ENCODE measurements around the gene DHX38. TPM values are rescaled to one million over a fixed set of nuclear protein-coding genes. Genes with fewer than 3 reads are reported as not detected.

Gene DHX38
- polyA plus RNA-seq, 1 of the 3 experiments (the other 2 are of a cell fraction), result 75.0 TPM

GRCh38 chr16:72131036-72131435, 37.4 kb downstream of the DHX38 start:
- Histone ChIP-seq H3K27me3 (ENCODE audit: insufficient read depth) (no peaks in the 10 kb centered on the region), H3K36me3 (replicated peaks in 1 of 2; ENCODE audit: control insufficient read depth in 1 of 2, insufficient read depth in 2 of 2, low read length in 1 of 2) (no peaks in the 10 kb centered on the region), H3K4me1 (ENCODE audit: control insufficient read depth in 1 of 2, insufficient read depth in 2 of 2, low read depth in 1 of 2, low read length in 1 of 2) (peaks cover 0 to 5% of the 10 kb centered on the region in 2 experiments; a peak in 1 of 4 replicates), H3K9me2 (no peaks in the 10 kb centered on the region), H4K20me1 (ENCODE audit: insufficient read depth) (no peaks in the 10 kb centered on the region), H3K9me3 (no peaks in the 10 kb centered on the region), H2AFZ (ENCODE audit: low read depth) (no peak overlapping the region), H3K9ac (no peak overlapping the region), H3K4me3 (ENCODE audit: low read depth in 2 of 2, low read length in 1 of 2) (no peak overlapping the region), H3K27ac (ENCODE audit: low read depth in 2 of 2, low read length in 1 of 2) (no peak overlapping the region), H3K79me2 (ENCODE audit: insufficient read depth) (no peaks in the 10 kb centered on the region), H3F3A (replicated peaks; ENCODE audit: insufficient read depth) (no peaks in the 10 kb centered on the region), H3K4me2 (no peak overlapping the region)
- no peak for TF ChIP-seq RXRA (IDR thresholded peaks at IDR 0.05; ENCODE audit: borderline replicate concordance, low read depth)
- no peak for TF ChIP-seq TCF12 (IDR thresholded peaks at IDR 0.05)
- TF ChIP-seq EP300 (IDR thresholded peaks at IDR 0.05; ENCODE audit: borderline replicate concordance in 1 of 2, low read depth in 1 of 2, low read length in 1 of 2), result no peak
- TF ChIP-seq TEAD4 (IDR thresholded peaks at IDR 0.05; ENCODE audit: borderline replicate concordance, insufficient read depth), result no peak
- no peak for TF ChIP-seq EZH2phosphoT487 (IDR thresholded peaks at IDR 0.05; ENCODE audit: borderline replicate concordance, low read depth)
- CTCF ChIA-PET, result no interaction called here
- POLR2A ChIA-PET, result no interaction called here
- 70% methylated on average over 6 of the region's 6 CpGs for WGBS (ENCODE audit: low lambda C conversion rate)
- no peak for DNase-seq

GRCh38 chr16:72132726-72133125, 39.1 kb downstream of the DHX38 start:
- Histone ChIP-seq H3K27me3 (ENCODE audit: insufficient read depth) (no peaks in the 10 kb centered on the region), H3K9me2 (no peaks in the 10 kb centered on the region), H3K9me3 (no peaks in the 10 kb centered on the region), H3K4me2 (no peak overlapping the region), H3K36me3 (replicated peaks in 1 of 2; ENCODE audit: control insufficient read depth in 1 of 2, insufficient read depth in 2 of 2, low read length in 1 of 2) (no peaks in the 10 kb centered on the region), H2AFZ (ENCODE audit: low read depth) (no peak overlapping the region), H3F3A (replicated peaks; ENCODE audit: insufficient read depth) (no peaks in the 10 kb centered on the region), H3K4me1 (ENCODE audit: control insufficient read depth in 1 of 2, insufficient read depth in 2 of 2, low read depth in 1 of 2, low read length in 1 of 2) (no peaks in the 10 kb centered on the region), H4K20me1 (ENCODE audit: insufficient read depth) (no peaks in the 10 kb centered on the region), H3K79me2 (ENCODE audit: insufficient read depth) (no peaks in the 10 kb centered on the region), H3K4me3 (ENCODE audit: low read depth in 2 of 2, low read length in 1 of 2) (no peak overlapping the region), H3K9ac (no peak overlapping the region), H3K27ac (ENCODE audit: low read depth in 2 of 2, low read length in 1 of 2) (no peak overlapping the region)
- DNase-seq, result no peak
- 77% methylated on average over 3 of the region's 3 CpGs for WGBS (ENCODE audit: low lambda C conversion rate)
- CTCF ChIA-PET, result no interaction called here
- TF ChIP-seq EZH2phosphoT487 (IDR thresholded peaks at IDR 0.05; ENCODE audit: borderline replicate concordance, low read depth) (no peak), MAX (IDR thresholded peaks at IDR 0.05; ENCODE audit: low read depth) (no peak), RAD21 (IDR thresholded peaks at IDR 0.05; ENCODE audit: low read length) (no peak)
- POLR2A ChIA-PET, result no interaction called here

- H3K9ac ChIP-seq, result no peak overlapping the region
- no peaks in the 10 kb centered on the region for H3K36me3 ChIP-seq (replicated peaks in 1 of 2; ENCODE audit: control insufficient read depth in 1 of 2, insufficient read depth in 2 of 2, low read length in 1 of 2)
- no peak overlapping the region for H2AFZ ChIP-seq (ENCODE audit: low read depth)
- ChIA-PET CTCF (interaction anchor here (1.4 to 2.6 kb wide), 2 partner anchors 10 to 61 kb away, joined by 3 to 17 read pairs; no protein-coding TSS in a partner anchor), POLR2A (no interaction called here)
- no peak overlapping the region for H3K27ac ChIP-seq (ENCODE audit: low read depth in 2 of 2, low read length in 1 of 2)
- no peak for DNase-seq
- H3K9me2 ChIP-seq, result no peaks in the 10 kb centered on the region
- no peaks in the 10 kb centered on the region for H3K9me3 ChIP-seq
- H3K4me3 ChIP-seq (ENCODE audit: low read depth in 2 of 2, low read length in 1 of 2), result no peak overlapping the region
- H3K4me1 ChIP-seq (ENCODE audit: control insufficient read depth in 1 of 2, insufficient read depth in 2 of 2, low read depth in 1 of 2, low read length in 1 of 2), result no peaks in the 10 kb centered on the region
- 87% methylated on average over 2 of the region's 2 CpGs for WGBS (ENCODE audit: low lambda C conversion rate)
- no peaks in the 10 kb centered on the region for H3K27me3 ChIP-seq (ENCODE audit: insufficient read depth)
- H3K4me2 ChIP-seq, result no peak overlapping the region
- H4K20me1 ChIP-seq (ENCODE audit: insufficient read depth), result no peaks in the 10 kb centered on the region
- H3K79me2 ChIP-seq (ENCODE audit: insufficient read depth), result no peaks in the 10 kb centered on the region
- H3F3A ChIP-seq (replicated peaks; ENCODE audit: insufficient read depth), result no peaks in the 10 kb centered on the region
- TF ChIP-seq RXRA (IDR thresholded peaks at IDR 0.05; ENCODE audit: borderline replicate concordance, low read depth) (no peak), RAD21 (IDR thresholded peaks at IDR 0.05; ENCODE audit: low read length) (no peak), JUND (IDR thresholded peaks at IDR 0.05) (no peak), USF2 (IDR thresholded peaks at IDR 0.05; ENCODE audit: borderline replicate concordance, low read depth, low read length) (no peak), REST (IDR thresholded peaks at IDR 0.05; ENCODE audit: low read depth, low read length) (no peak), TAF1 (IDR thresholded peaks at IDR 0.05; ENCODE audit: borderline replicate concordance, low read depth, low read length) (no peak), ZBTB33 (IDR thresholded peaks at IDR 0.05; ENCODE audit: borderline replicate concordance, low read depth) (no peak), POLR2AphosphoS5 (IDR thresholded peaks at IDR 0.05; ENCODE audit: low read depth, low read length) (no peak)
These were observed 40.9 kb downstream of the DHX38 start for GRCh38 chr16:72134507-72134906.

All from SK-N-SH (cell line).